Bronchial epithelial cell (primary cell): ENCODE results near the gene PKP1. TPM values are rescaled to one million over a fixed set of nuclear protein-coding genes. Genes with fewer than 3 reads are reported as not detected.

ENCODE experiments used
- DNase-seq: peaks from one replicate; pipeline ENCODE4 v3.0.0-alpha.2; 2010; ENCODE audit warnings: low read depth
- FAIRE-seq: peaks from 2 replicates; lab custom pipeline; 2011; peaks lifted over from hg19 to GRCh38; lab: Jason Lieb, UNC
- H3K27me3 ChIP-seq: 2 replicates; pipeline ENCODE4 v1.5.1; 2011; ENCODE audit warnings: low read length; ENCODE audit not compliant: control insufficient read depth, insufficient read depth
- H3K36me3 ChIP-seq: 2 replicates; pipeline ENCODE4 v1.5.1; 2011; ENCODE audit warnings: low read length; ENCODE audit not compliant: control insufficient read depth, insufficient read depth
- H3K4me3 ChIP-seq: 2 replicates; pipeline ENCODE4 v1.5.1; 2011; ENCODE audit warnings: mild to moderate bottlenecking, low read depth, low read length, control low read depth
- total RNA-seq: library from RNA; depleted of rRNA; stranded (reverse); fragments of >200 nt; gene quantifications from 2 replicates; pipeline ENCODE4 v1.2.1, GENCODE V29; 2014
- TF ChIP-seq, protein P1 (sequence below): IDR thresholded peaks from 2 replicates; pipeline ENCODE4 v1.5.1; 2011; ENCODE audit warnings: mild to moderate bottlenecking, moderate library complexity, low read length, control low read depth, inconsistent platforms; ENCODE audit not compliant: insufficient read depth, severe bottlenecking

The PKP1 gene
- total RNA-seq, 1 donor from 2014 or later: 117 TPM

DNA sequence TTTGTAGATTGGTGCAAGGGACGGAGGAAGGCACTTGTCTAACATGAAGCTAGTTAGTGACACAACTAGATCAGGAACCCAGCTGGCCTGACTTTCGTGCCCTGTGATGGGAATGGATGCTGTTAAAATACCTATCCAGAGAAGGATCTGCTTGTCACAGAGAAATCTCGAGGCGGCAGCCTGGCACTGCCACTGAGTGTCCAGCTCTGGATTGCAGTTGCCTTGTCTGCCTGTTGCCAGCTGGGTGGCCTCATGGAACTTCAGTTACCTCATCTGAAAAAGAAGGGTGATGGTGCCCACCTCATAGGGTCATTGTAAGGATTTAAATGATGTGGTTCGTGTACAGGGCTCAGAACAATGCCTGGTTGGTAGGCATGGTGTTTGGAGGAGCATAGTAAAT, 2.4 kb upstream of the PKP1 start:
- FAIRE-seq: no peak

DNA sequence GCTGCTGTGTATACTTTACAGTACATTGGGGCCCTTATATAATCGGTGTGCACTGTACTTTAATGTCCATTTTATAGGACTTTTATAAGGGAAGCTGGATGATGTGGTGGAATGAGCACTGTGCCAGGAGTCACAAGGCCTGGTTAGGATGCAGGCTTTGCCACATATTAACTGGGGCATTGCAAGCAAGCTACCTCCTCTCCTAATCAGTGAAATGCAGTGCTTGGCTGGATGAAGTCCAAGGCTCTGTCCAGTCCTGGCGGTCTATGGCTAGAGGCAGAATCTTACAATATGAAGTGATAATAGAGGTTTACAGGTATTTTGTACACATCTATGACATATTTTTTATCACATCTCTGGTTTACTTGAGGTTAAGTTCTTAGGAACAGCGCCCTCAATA, 1.7 kb upstream of the PKP1 start:
- Histone ChIP-seq H3K4me3 (no peak overlapping the region), H3K36me3 (peaks cover 6% of the 10 kb centered on the region), H3K27me3 (no peaks in the 10 kb centered on the region)
- TF ChIP-seq, protein P1, sequence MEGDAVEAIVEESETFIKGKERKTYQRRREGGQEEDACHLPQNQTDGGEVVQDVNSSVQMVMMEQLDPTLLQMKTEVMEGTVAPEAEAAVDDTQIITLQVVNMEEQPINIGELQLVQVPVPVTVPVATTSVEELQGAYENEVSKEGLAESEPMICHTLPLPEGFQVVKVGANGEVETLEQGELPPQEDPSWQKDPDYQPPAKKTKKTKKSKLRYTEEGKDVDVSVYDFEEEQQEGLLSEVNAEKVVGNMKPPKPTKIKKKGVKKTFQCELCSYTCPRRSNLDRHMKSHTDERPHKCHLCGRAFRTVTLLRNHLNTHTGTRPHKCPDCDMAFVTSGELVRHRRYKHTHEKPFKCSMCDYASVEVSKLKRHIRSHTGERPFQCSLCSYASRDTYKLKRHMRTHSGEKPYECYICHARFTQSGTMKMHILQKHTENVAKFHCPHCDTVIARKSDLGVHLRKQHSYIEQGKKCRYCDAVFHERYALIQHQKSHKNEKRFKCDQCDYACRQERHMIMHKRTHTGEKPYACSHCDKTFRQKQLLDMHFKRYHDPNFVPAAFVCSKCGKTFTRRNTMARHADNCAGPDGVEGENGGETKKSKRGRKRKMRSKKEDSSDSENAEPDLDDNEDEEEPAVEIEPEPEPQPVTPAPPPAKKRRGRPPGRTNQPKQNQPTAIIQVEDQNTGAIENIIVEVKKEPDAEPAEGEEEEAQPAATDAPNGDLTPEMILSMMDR: no peak
- FAIRE-seq: no peak
- no peak for DNase-seq

More for the DNA sequence above, 2.4 kb upstream of the PKP1 start:
- Histone ChIP-seq H3K36me3 (peaks cover 2% of the 10 kb centered on the region), H3K4me3 (no peak overlapping the region), H3K27me3 (no peaks in the 10 kb centered on the region)
- TF ChIP-seq, protein P1: no peak
- no peak for DNase-seq

DNA sequence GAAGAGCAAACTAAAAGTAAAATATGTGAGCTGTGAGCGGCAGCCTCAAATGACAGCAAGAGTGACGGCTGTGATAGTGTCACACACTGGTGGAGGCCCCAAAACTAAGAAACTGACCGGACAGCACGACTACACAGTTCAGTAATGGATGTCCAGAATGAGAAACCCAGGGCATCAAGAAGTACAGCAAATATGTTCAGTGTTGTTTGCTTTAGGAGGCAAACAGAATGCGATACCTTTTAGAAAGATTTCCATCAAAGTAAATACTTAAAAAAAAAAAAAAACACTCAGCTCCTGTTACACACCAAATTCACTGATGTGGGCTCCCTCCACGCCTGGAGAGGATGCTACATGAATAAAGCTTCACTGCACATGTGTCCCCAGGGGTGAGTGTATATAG, 1.1 kb upstream of the PKP1 start:
- Histone ChIP-seq H3K36me3 (peaks cover 8% of the 10 kb centered on the region), H3K27me3 (no peaks in the 10 kb centered on the region), H3K4me3 (no peak overlapping the region)
- DNase-seq (no peak), FAIRE-seq (no peak)
- TF ChIP-seq, protein P1: no peak

DNA sequence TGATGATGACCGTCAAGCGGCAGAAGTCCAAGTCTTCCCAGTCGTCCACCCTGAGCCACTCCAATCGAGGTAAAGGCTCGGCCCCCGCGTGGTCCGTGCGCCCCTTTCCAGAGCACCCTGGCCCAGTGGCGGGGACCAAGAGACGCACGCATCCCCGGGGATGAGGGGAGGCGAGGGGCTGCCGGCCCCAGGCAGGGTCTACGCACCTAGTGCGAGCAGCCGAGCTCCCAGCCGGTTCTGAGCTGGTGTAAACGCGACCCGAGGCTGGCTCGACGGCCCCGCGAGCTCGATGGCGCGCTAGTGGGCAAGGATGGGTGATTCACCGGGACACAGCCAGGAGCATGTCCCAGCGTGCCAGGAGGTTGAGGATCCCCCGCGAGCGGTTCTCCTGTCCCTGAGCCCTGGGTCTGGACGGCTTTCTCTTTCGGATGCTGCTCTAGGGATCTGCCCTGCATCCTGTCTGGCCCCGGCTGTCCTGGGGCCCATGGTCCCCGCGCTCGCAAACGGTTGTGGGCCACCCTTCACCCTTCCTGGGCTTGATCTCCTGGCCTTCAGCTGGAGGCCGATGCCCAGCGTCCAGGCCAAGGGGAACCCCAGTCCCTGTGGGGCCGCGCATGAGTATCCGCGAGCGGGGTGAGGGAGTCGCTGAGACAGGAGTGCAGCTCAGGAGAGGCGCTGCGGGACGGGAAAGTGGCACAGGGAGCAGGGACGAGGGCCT, 689 bp downstream of the PKP1 start:
- DNase-seq (no peak), FAIRE-seq (no peak)
- TF ChIP-seq, protein P1: no peak
- peaks cover 13% of the 10 kb centered on the region for H3K36me3 ChIP-seq
- peak overlapping the region; percentile 70 for H3K4me3 ChIP-seq
- H3K27me3 ChIP-seq: no peaks in the 10 kb centered on the region

DNA sequence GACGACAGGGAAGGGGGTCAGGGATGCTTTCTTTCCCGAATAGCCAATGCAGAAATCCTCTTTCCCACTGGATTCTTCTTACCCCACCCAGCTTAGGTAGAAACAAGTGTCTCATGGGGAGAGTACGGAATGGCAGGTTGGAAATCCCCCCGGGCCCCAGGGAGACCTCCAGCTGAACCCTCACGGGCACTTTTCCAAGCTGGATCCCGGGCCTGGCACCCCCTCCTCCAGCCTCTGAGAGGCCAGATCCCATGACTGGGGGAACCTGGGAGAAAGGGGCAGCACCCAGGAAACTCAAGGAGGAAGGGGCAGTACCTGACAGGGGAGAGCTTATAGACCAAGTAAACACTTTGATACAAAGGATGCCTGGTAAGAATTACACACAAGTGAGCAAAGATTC, 1.3 kb downstream of the PKP1 start:
- no peak for DNase-seq
- FAIRE-seq: no peak
- Histone ChIP-seq H3K27me3 (no peaks in the 10 kb centered on the region), H3K4me3 (peak overlapping the region; percentile 70), H3K36me3 (peaks cover 13% of the 10 kb centered on the region)
- TF ChIP-seq, protein P1: no peak

DNA sequence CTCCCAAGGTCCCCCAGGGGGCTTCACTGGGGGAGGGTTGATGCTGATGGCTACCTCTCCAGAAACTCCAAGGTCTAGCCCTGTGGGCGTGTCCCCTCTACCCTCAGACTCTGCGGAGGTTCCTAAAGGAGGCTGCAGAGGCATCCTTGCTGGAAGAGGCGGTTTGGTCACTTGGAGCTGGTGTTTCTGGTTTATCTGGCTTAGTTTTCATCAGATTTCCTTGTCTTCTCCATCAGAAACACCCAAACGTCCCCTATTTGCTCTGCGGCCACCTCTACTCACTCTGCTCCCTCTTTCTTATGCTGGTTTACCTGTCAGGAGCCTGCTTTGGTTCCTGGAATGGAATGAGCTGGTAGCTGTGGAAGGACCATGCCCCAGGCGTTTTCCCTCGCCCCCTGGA, 2.5 kb downstream of the PKP1 start:
- DNase-seq (no peak), FAIRE-seq (no peak)
- Histone ChIP-seq H3K36me3 (peaks cover 22% of the 10 kb centered on the region), H3K27me3 (no peaks in the 10 kb centered on the region), H3K4me3 (peak overlapping the region; percentile 70)
- TF ChIP-seq, protein P1: no peak
